ENCODE data around the gene CXXC5.

The CXXC5 gene

DNA sequence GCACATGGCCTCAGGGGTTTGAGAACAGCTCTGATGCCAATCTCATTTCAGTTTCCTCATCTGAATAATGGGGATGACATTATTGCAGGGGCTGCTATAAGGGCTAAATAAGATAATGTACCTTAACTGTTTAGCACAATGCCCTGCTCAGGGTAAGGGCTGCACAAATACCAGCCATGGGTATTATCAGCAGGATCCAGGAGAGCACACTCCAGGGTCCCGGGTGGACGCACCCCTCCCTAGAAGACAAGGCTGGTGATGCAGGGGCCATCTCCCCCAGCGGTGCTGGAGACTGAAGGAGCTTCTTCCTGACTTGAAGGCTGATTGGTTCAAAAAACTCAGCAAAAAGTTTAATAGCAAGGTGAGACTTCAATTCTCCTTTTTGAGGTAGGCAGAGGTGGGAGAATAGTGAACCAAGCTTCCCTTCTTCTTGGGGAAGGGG is 2.7 kb upstream of the CXXC5 start:
- DNase-seq (ENCODE audit: extremely low spot score), result no peak
- ChIA-PET POLR2A (interaction anchor here (1.0 kb wide), 1 partner anchor 10 kb away, joined by 3 read pairs; no protein-coding TSS in a partner anchor), CTCF (interaction anchor here (0.6 to 15.5 kb wide), 10 partner anchors 9 to 120 kb away, joined by 3 to 229 read pairs (median 6); no protein-coding TSS in a partner anchor)
- no peak for TF ChIP-seq CTCF (IDR thresholded peaks at IDR 0.05; ENCODE audit: control extremely low read depth, extremely low read depth, low read depth, missing control alignments)

DNA sequence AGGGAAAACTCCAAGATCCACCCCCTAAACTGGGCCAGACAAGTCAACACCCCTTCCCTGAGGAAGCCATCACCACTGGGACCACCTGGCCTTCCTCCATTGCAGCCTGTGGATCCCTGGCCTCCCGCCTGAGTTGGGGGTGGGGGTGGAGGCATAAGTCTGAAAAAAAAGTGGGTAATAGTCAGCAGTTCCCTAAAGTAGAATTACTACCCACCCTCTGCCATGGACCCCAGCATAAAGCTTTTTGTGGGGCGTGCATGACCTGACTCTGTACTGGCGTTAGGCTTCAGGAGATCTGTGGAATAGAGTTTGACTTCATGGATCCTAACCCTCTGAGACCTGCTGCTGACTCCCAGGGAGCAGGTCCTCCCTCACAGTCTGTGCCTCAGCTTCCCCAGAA is 2.0 kb upstream of the CXXC5 start:
- no peak for DNase-seq (ENCODE audit: extremely low spot score)
- no peak for TF ChIP-seq CTCF (IDR thresholded peaks at IDR 0.05; ENCODE audit: control extremely low read depth, extremely low read depth, low read depth, missing control alignments)
- ChIA-PET POLR2A (no interaction called here), CTCF (interaction anchor here (1.4 to 15.5 kb wide), 5 partner anchors 10 to 44 kb away, joined by 4 to 229 read pairs (median 9); no protein-coding TSS in a partner anchor)

- DNase-seq (ENCODE audit: extremely low spot score), result no peak
- POLR2A ChIA-PET, result no interaction called here
- CTCF ChIA-PET, result interaction anchor here (0.9 to 15.5 kb wide), 4 partner anchors 11 to 119 kb away, joined by 3 to 229 read pairs (median 8); no protein-coding TSS in a partner anchor
- no peak for TF ChIP-seq CTCF (IDR thresholded peaks at IDR 0.05; ENCODE audit: control extremely low read depth, extremely low read depth, low read depth, missing control alignments)
These were observed 1.1 kb upstream of the CXXC5 start for GRCh38 chr5:139646912-139647505.

DNA sequence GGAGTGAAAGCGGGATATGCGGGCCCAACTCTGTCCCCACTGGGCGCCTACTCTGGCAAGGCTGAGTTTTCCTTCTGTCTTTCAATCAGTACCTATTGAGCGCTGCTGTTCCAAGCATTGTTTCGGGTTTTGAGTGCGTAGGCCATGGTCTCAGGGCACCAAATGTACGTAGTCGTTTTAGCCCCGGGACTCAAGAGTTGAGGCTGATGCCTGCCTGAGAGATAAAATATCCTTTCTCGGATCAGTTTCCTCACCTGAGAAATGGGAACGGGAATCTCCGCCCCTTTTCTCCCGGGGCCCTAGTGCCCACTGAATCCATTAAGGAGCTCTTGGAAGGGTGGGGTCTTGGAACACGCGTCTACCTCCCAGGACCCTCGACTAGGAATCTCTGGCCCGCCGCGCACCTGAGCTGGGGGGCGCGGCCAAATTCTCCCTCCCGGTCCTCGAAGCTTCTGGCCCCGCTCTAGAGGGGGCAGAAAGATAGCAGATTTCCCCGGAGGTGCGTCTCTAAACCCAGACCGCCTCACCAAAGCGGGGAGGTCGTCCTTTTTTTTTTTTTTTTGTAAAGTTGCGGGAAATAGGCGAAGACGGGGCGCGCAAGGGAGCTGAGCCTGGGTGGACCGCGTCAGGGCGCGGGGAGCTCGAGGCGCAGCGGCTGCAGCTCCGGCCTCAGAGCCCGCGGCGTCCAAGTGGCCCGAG is 494 bp upstream of the CXXC5 start:
- no peak for TF ChIP-seq CTCF (IDR thresholded peaks at IDR 0.05; ENCODE audit: control extremely low read depth, extremely low read depth, low read depth, missing control alignments)
- CTCF ChIA-PET, result interaction anchor here (0.8 to 15.5 kb wide), 7 partner anchors 11 to 118 kb away, joined by 3 to 229 read pairs (median 7); no protein-coding TSS in a partner anchor
- POLR2A ChIA-PET, result interaction anchor here (1.2 to 3.7 kb wide), 3 partner anchors 10 to 13 kb away, joined by 5 to 31 read pairs (median 6); no protein-coding TSS in a partner anchor
- no peak for DNase-seq (ENCODE audit: extremely low spot score)

DNA sequence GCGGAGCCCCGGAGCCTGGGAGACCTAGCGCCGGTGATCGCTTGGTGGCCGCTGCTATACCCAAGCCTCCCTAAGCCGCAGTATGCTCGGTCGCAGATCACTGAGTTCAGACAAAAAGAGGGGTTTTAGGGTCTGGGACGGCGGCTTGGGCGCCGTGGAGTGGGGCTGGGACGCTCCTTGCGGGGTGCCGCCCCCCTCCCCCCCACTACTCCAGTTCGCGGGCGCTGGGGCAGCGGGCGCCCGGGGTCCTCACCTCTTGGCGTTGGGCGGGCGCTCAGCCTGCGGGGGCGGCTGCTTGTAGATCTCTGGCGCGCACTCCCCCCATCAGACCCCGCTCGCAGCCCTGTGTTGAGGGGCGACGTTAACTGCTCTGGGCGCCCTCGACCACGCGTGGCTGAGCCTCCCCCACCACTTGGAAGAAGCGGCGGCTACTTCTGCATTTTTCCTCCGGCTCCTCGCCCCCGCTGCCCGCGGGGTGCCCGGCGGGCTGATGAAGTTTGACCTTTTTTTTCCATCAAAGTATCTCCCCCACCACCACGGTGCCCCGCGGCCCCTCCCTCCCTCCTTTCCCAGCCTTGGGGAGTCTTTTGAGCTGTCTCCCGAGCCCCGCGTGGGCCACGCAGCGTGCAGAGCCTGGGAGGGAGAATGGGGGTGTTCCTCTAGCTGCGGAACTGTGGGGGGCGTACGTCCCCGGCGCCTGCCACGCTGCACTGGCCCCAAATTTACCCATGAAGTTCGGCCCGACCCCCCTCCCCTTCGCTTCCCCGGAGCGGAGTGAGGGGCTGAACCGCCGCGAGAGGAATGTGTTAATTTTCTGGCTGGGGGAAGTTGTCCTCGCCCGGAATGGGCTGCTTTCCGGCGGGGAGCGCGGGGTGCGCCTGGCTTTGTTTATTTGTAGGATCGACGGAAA is 1.2 kb downstream of the CXXC5 start:
- ChIA-PET POLR2A (interaction anchor here (3.7 kb wide), 1 partner anchor 12 kb away, joined by 31 read pairs; no protein-coding TSS in a partner anchor), CTCF (interaction anchor here (1.4 to 15.5 kb wide), 8 partner anchors 10 to 74 kb away, joined by 4 to 229 read pairs (median 6); no protein-coding TSS in a partner anchor)
- TF ChIP-seq CTCF (IDR thresholded peaks at IDR 0.05; ENCODE audit: control extremely low read depth, extremely low read depth, low read depth, missing control alignments), result no peak
- DNase-seq (ENCODE audit: extremely low spot score), result no peak

Measured in GM10248 (cell line).